Endodermal cell (in vitro differentiated cells): Measurements from ENCODE around the gene AP3B2. TPM values are rescaled to one million over a fixed set of nuclear protein-coding genes. Genes with fewer than 3 reads are reported as not detected.
A peak's percentile ranks its signal among the peaks of the same experiment; 100 is the strongest.

Experiments used
- DNase-seq: peaks from one replicate; pipeline ENCODE4 v3.0.0-alpha.2; 2017
- H3K27ac ChIP-seq: 2 replicates; pipeline ENCODE4 v1.5.1; 2013; ENCODE audit warnings: mild to moderate bottlenecking, low read depth, low read length, moderate library complexity
- H3K27me3 ChIP-seq: 2 replicates; pipeline ENCODE4 v1.6.1; 2013; ENCODE audit warnings: mild to moderate bottlenecking, low read length, moderate library complexity; ENCODE audit not compliant: insufficient read depth, control insufficient read depth, poor library complexity, severe bottlenecking
- H3K36me3 ChIP-seq: 2 replicates; pipeline ENCODE4 v1.7.0; 2013; ENCODE audit warnings: mild to moderate bottlenecking, low read length, moderate library complexity; ENCODE audit not compliant: control insufficient read depth, insufficient read depth
- H3K4me1 ChIP-seq: one replicate; pipeline ENCODE4 v1.7.0; 2013; ENCODE audit warnings: low read length; ENCODE audit not compliant: control insufficient read depth, insufficient read depth
- H3K4me3 ChIP-seq: 2 replicates; pipeline ENCODE4 v1.5.1; 2013; ENCODE audit warnings: mild to moderate bottlenecking, low read length, moderate library complexity
- H3K9ac ChIP-seq: 2 replicates; pipeline ENCODE4 v1.6.1; 2013; ENCODE audit warnings: mild to moderate bottlenecking, low read length, moderate library complexity; ENCODE audit not compliant: poor library complexity, severe bottlenecking; ENCODE audit errors: extremely low read depth
- H3K9me3 ChIP-seq: 2 replicates; pipeline ENCODE4 v1.6.1; 2013; ENCODE audit warnings: mild to moderate bottlenecking, low read length, moderate library complexity; ENCODE audit not compliant: control insufficient read depth
- H3K27ac Mint-ChIP-seq: 2 replicates; pipeline ENCODE4 v1.8.0; 2020; ENCODE audit warnings: mixed read lengths
- H3K27me3 Mint-ChIP-seq: 2 replicates; pipeline ENCODE4 v1.8.0; 2021; ENCODE audit warnings: mild to moderate bottlenecking, mixed read lengths; ENCODE audit not compliant: insufficient read depth
- H3K36me3 Mint-ChIP-seq: 2 replicates; pipeline ENCODE4 v1.8.0; 2020; ENCODE audit warnings: low read depth, mixed read lengths
- H3K4me1 Mint-ChIP-seq: 2 replicates; pipeline ENCODE4 v1.8.0; 2020; ENCODE audit warnings: mixed read lengths
- H3K4me3 Mint-ChIP-seq: 2 replicates; pipeline ENCODE4 v1.8.0; 2020; ENCODE audit warnings: mild to moderate bottlenecking, moderate library complexity, mixed read lengths
- H3K9me3 Mint-ChIP-seq: 2 replicates; pipeline ENCODE4 v1.8.0; 2020; ENCODE audit warnings: mild to moderate bottlenecking, mixed read lengths
- CTCF ChIP-seq: fragments of 200-600 bp; sonication (generic); conservative IDR thresholded peaks from 2 replicates; pipeline ENCODE4 v1.5.0; 2021; ENCODE audit warnings: antibody characterized with exemption, mild to moderate bottlenecking
- WGBS, 2 experiments: methylation state at CpG; one replicate each; pipeline versions ENCODE4 v1.1.5 to v1.1.7; 2013; ENCODE audit warnings: missing lambda C conversion rate in 2 of 2, mixed read lengths in 1 of 2; ENCODE audit not compliant: insufficient coverage in 1 of 2, insufficient read length in 1 of 2; 5-methylcytosine and 5-hydroxymethylcytosine counted together
- total RNA-seq, 2 donors: library from RNA; stranded (reverse); fragmentation: NEBNext Ultra II Directional in 1 of 2; extraction: Animal tissue kit (Norgen Biotek cat#: 25700) in 1 of 2; gene quantifications; 2 replicates in 1 of 2; 3 replicates in 1 of 2; pipeline ENCODE4 v1.2.1, GENCODE V29; 2021

Gene AP3B2
- total RNA-seq, 2 donors from 2014 or later: 22.4 to 24.4 TPM

GRCh38 chr15:82712036-82712435 is 2.4 kb upstream of the AP3B2 start:
- Mint-ChIP-seq H3K27me3 (peaks cover 8% of the 10 kb centered on the region), H3K4me3 (no peak overlapping the region), H3K4me1 (peaks cover 5% of the 10 kb centered on the region), H3K9me3 (peaks cover 18% of the 10 kb centered on the region), H3K36me3 (peaks cover 3% of the 10 kb centered on the region), H3K27ac (no peak overlapping the region)
- DNase-seq: no peak
- Histone ChIP-seq H3K4me3 (no peak overlapping the region), H3K27me3 (peaks cover 5% of the 10 kb centered on the region), H3K4me1 (no peaks in the 10 kb centered on the region), H3K27ac (no peak overlapping the region), H3K9me3 (no peaks in the 10 kb centered on the region), H3K36me3 (no peaks in the 10 kb centered on the region), H3K9ac (no peak overlapping the region)
- 95 to 100% methylated on average over 1 to 3 of the region's 3 CpGs for WGBS, 2 experiments
- TF ChIP-seq CTCF: no peak

GRCh38 chr15:82710926-82711490 is 1.3 kb upstream of the AP3B2 start:
- no peak for DNase-seq
- WGBS, 2 experiments: 94 to 96% methylated on average over 16 to 26 of the region's 26 CpGs
- Histone ChIP-seq H3K4me1 (no peaks in the 10 kb centered on the region), H3K27ac (no peak overlapping the region), H3K4me3 (no peak overlapping the region), H3K36me3 (no peaks in the 10 kb centered on the region), H3K9me3 (no peaks in the 10 kb centered on the region), H3K9ac (no peak overlapping the region), H3K27me3 (peaks cover 5% of the 10 kb centered on the region)
- Mint-ChIP-seq H3K27me3 (peaks cover 8% of the 10 kb centered on the region), H3K4me1 (peaks cover 5% of the 10 kb centered on the region), H3K9me3 (peaks cover 9% of the 10 kb centered on the region), H3K4me3 (no peak overlapping the region), H3K36me3 (no peaks in the 10 kb centered on the region), H3K27ac (no peak overlapping the region)
- no peak for TF ChIP-seq CTCF

GRCh38 chr15:82710208-82710555 is 507 bp upstream of the AP3B2 start:
- Mint-ChIP-seq H3K4me1 (peaks cover 5% of the 10 kb centered on the region), H3K27ac (no peak overlapping the region), H3K4me3 (no peak overlapping the region), H3K36me3 (no peaks in the 10 kb centered on the region), H3K27me3 (peaks cover 7% of the 10 kb centered on the region), H3K9me3 (peaks cover under 1% of the 10 kb centered on the region)
- peaks cover 5% of the 10 kb centered on the region for H3K27me3 ChIP-seq
- no peak overlapping the region for H3K9ac ChIP-seq
- H3K27ac ChIP-seq: no peak overlapping the region
- no peaks in the 10 kb centered on the region for H3K36me3 ChIP-seq
- H3K4me3 ChIP-seq: peak overlapping the region; percentile 83
- no peak for TF ChIP-seq CTCF
- WGBS, 2 experiments: 25 to 29% methylated on average over 2 to 14 of the region's 14 CpGs
- DNase-seq: no peak
- no peaks in the 10 kb centered on the region for H3K9me3 ChIP-seq
- H3K4me1 ChIP-seq: peaks cover 2% of the 10 kb centered on the region
